Posterior vena cava (tissue), 2 donors: Measurements from ENCODE around the gene TTYH3. TPM values are rescaled to one million over a fixed set of nuclear protein-coding genes. Genes with fewer than 3 reads are reported as not detected.

Experiments used
- DNase-seq: peaks from one replicate; pipeline ENCODE4 v3.0.0-alpha.2; 2020; ENCODE audit warnings: low spot score
- intact Hi-C, 2 donors: fragments of 100-400 bp; cut with DNase I; formaldehyde crosslinking; loops; one replicate each; pipeline versions ENCODE4 v1.14.1 to v1.14.2; 2022 to 2023
- total RNA-seq, 2 donors: library from RNA; stranded (reverse); fragmentation: NEBNext Ultra II Directional; extraction: Animal tissue kit (Norgen Biotek cat#: 25700); gene quantifications; one replicate each; pipeline ENCODE4 v1.2.1, GENCODE V29; 2021
- donor health status: DM: yes; HTN: yes; CAD: no.
- donor health status: DM: yes; HTN: yes; CAD: no.

TTYH3 gene
- total RNA-seq, 2 donors from 2014 or later = 50.1 to 51.6 TPM

DNA sequence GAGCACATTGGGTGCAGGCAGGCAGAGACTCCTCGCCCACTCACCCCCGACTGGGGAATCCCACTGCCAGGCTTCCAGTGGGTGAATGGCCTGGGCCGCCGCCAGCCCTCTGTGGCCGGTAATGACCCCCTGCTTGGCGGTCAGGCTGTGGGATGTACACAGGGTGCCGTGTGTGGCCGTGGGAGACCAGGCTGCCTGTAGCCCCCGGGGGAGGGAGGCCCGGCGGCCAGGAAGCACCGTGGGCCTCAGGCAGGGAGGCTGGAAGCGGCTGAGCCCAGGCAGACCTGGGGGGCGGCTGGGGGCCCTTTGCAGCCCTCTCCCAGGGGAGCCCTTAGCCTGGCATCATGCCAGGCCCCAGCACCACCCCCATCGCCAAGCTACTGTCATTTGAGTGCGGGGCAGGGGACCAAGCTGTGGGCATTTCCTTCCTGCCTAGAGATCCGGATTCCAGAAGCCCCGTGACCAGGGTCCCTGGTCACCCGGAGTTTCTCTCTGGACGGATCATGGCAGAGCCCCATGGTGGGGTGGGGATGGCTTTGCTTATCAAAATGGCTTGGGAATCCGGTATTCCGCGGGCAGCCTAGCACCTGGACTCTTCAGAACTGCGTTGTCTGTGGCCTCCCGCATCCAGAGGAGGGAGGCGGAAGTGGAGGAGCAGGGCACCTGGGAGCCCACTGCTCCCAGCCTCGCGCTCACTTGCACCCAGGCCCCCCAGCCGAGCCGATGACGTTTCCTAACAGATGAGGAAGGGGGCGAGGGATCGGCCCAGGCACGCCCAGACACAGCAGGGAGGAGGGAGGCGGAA lies 1.1 kb downstream of the TTYH3 start:
- intact Hi-C loops = no loop called here
- peak; percentile 91 for DNase-seq

DNA sequence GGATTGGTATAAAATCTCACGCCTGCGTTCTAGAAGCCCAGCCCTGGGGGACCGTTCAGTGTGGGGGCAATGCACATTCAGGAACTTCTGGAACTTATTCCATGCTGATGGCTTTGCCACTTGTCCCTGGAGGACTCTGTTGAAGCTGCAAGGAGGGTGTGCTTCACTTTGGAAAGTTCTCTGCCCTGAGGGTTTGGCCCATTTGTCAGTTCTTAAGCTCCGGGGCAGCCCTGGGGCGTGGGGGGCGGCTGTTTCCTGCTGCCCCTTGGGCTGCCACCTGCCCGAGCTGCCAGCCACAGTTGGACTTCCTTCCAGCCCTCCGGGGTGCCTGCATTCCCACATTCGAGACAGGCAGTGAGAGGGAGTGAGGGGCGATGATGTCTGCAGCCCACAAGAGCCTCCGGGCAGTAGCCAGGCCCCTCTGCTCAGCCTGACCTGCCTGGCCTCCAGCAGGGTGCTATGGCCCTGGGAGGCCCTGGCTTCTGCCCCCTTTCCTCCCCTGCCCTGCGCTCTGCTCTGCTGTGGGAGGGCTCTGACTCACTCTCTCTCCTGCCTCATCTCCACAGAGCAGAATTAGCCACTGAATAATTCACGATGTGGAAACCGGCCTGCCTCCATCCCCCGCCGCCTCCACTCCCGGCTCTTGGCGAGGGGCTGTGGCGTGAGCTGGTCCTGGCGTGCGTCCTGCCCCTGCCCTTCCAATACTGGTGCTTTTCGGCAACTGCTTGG lies 1.9 kb downstream of the TTYH3 start:
- DNase-seq = peak; percentile 93
- intact Hi-C loops = no loop called here

DNA sequence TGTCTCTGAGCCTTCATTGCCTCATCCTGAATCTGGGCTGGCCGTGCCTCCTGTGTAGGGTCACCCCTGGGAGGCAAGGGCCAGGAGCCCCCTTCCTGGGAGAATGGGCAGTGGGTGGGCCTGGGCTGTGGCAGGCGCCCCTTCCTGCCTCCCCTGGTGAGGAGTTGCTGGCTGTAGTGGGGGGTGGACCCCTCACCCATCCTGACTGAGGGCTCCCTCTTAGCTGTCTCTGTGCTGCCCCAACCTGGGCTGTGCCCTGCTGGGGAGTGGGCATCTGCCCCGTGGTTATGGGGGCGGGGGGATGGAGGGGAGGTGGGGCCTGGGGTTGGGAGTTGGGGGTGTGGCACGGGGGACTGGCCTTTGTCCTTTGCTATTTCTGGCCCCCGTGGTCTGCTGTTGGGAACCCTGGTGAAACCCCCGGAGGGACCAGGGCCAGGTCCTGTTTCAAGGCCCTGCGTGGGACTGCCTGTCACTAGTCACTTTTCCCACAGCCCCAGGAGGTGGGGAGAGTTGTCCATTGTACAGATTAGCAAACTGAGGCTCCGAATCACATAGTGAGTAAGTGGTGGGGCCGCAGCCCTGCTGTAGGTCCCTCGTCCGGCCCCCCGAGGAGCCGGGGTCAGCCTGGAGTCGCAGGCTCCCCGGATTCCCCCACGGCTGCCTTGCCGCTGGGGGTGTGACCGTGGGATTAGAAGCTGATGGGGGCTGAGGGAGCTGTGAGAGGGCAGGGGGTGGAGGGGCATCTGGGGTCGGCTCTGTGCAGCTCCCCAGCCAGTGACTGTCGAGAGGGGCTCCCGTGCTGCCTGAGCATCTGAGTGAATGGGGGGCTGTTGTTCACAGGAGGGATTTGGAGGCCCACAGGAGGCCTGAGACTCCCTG lies 2.7 kb downstream of the TTYH3 start:
- intact Hi-C loops = no loop called here

GRCh38 chr7:2635148-2635668 lies 3.4 kb downstream of the TTYH3 start:
- intact Hi-C loops = no loop called here
- no peak for DNase-seq

More for the DNA sequence above, 2.7 kb downstream of the TTYH3 start:
- DNase-seq = no peak

DNA sequence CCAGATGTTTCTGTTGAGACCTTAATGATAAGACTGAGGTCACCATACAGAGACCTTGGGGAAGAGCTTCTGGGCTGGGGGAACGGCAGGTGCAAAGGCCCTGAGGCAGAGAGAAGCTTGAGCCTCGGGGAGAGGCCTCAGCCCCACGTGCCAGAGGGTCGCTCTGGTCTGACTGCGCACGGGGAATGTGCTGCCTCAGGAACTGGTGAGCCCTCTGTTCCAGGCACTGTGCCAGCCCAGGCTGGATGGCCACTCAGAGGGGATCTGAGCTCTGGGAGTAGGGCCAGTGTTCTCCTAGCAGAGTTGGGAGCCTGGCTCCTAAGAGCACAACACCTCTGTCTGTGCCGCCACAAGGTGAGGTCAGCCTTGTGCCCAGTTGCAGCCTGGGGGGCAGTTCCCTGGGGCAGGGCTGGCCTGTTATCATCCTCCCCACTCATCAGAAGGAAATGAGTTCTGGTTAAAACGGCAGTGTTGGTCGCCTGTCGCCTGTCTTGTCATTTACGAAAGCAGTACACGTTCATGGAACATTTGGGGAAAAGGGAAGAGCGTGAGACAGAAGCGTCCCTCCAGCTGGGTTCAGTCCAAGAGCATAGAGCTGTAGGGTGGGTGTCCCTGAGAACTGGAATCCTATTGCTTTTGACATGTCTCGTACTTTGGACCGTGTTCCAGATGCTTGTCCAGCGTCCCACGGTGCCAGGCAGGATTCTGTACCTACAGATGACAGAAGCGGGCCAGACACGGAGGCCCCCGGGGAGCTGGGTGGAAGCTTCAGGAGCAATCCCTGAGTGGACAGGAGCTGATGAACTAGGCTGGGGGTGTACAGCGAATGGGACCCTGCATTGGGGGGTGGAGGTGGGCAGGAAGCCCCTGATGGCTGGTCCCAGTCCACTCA lies 4.3 kb downstream of the TTYH3 start:
- DNase-seq = peak; percentile 81
- intact Hi-C loops = no loop called here

DNA sequence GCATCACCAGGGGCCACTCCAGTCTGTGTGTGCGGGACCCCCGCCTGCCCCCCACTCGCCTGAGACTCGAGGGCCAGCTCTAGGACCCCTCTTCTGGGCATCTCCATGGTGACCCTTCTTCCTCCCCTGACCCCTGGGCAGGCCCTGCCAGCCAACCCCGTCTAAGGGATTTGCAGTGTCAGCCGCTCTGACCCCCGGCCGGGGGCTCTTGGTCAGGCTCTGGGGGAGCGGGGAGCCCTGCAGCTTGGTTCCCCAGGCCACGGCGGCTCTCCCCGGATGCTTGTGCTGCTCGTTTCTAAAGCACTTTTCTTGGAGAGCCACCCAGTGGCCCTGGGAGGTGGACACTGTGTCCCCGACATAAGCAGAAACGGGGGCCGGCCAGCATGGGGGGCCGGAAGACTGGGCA lies 5.3 kb downstream of the TTYH3 start:
- peak; percentile 79 for DNase-seq
- intact Hi-C loops = no loop called here

DNA sequence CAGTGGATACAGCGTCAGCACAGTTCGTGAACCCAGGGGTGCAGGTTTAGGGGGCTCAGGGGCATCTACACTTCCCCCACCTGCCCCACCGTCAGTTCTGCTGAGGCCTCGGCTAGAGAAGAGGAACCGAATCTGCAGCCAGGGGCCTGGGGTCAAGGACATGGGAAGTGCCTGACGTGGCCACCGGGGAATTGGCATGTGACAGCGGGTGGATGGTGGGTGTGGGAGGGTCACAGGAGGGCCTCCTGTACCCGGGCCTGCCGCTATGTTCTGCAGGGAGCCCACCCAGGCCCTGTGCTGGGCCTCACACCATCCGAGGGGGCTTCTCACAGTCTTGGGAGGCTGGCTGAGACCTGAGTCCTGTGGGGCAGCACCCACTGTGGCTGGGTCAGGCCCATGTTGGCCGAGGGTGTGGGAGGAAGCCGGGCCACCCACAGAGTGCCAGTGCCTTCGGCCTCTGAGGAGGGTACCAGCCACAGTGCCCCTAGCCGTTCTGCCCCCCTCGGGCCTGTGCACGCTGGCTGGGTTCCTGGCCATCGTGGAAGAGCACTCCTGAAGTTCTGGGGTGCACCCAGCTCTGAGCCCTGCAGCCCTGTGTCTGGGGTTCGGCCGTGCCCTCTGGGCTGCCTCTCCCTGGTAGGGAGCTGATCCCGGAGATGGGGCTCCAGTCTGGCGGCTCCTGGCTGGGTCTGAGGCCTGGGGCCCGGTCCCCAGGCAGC lies 5.9 kb downstream of the TTYH3 start:
- DNase-seq = peak; percentile 92
- intact Hi-C loops = no loop called here

DNA sequence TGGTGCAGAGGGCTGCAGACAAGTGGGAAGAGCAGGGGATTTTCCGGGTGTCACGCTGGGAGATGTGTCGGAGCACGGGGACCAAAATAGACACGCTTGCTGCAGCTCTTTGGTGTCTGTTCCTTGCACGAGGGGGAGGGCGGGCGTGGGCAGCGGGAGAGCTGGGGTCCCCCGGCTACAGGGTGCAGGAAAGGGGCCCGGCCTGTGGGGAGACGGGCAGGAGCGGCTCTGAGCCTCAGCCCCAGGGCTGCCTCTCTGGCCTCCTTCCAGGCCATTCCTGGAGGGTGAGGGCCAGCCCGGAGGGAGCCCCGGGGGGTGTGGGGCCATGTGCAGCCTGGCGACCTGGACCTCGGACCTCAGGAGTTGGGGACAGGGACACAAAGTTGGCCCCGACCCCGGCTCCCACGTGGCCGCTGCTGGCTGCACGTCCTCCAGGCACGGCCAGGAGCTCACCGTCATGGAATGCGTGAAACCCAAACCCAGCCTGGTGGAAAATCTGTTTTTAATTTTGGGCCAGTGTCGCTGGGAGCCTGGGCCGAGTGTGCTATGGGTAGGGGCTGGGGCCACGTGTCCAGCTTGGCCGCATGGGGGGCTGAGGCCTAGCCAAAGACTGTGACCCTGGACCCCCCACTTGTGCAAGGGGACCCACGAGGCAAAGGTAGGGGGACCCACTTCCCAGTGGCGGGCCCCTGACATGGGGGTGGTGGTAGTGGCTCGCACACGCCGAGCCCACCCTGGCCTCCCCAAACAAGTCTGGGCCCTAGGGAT lies 6.6 kb downstream of the TTYH3 start:
- intact Hi-C loops = no loop called here
- peak; percentile 85 for DNase-seq

- DNase-seq = no peak
- intact Hi-C loops = no loop called here
Observed at GRCh38 chr7:2639181-2639681, 7.4 kb downstream of the TTYH3 start.

- intact Hi-C loops = no loop called here
Observed at GRCh38 chr7:2639695-2640481, 8.1 kb downstream of the TTYH3 start.

GRCh38 chr7:2640482-2640830 lies 8.7 kb downstream of the TTYH3 start:
- intact Hi-C loops = no loop called here
- DNase-seq = peak; percentile 80

More at GRCh38 chr7:2639695-2640481, 8.1 kb downstream of the TTYH3 start:
- peak; percentile 79 for DNase-seq

DNA sequence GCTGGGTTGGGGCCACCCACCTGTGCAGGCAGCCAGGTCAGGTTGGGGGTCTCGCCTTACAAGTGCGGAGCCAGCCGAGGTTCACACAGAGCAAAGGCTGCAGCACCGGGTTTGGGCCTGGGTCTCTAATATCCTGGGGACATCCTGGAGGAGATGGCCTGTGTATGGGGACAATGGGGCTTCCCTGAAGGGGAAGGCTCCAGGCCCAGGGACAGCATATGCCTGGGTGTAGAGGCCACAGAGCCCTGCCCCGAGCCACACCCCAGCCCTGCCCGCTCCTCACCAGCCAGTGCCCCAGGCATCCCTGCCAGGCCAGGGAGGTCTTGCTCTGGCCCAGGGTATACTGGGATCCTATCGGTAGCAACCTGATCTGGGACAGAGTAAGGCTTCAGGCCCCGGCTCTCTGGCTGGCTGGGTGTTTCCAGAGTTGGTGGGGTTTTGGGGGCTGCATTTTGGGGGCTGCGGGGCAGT lies 9.1 kb downstream of the TTYH3 start:
- DNase-seq = peak; percentile 84
- intact Hi-C loops = no loop called here

DNA sequence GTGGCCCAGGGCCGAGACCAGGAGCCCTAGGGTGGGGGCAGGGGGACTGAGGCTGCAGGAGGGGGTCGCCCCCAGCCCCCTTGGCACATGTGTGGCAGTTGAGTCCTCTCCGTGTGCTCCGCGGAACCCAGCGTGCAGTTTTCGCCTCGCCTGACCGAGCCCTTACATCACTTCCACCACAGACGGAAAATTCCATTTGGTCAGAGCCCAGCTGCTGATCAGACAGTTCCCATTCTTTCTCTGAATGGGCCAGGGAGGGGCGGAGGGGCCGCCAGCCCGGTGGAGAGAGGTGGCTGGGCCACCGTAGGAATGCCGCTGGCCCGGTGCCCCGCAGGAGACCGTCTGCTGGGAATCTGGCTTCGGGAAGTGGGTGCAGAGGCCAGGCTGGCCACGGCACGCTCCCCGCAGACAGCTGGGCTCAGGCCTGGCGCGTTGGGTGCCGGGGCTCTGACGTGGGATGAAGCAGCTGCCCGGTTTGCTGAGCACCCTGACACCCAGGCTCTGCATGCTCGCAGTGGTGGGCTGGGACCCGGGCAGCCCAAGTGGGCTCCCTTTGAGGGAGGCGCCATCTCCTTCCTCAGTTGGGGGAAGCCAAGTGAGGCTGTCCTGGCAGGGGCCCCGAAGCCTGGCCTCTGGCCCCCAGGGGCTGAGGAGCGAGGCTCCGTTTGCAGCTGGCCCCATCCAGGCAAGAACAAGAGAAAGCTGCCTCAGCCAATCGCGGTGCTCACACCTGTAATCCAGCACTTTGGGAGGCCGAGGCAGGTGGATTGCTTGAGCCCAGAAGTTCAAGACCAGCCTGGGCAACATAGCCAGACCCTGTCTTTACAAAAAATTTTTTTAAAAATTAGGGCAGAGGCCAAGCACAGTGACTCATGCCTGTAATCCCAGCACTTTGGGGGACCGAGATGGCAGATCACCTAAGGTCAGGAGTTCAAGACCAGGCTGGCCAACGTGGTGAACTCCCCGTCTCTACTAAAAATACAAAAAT lies 9.9 kb downstream of the TTYH3 start:
- intact Hi-C loops = no loop called here
- DNase-seq = peak; percentile 96

DNA sequence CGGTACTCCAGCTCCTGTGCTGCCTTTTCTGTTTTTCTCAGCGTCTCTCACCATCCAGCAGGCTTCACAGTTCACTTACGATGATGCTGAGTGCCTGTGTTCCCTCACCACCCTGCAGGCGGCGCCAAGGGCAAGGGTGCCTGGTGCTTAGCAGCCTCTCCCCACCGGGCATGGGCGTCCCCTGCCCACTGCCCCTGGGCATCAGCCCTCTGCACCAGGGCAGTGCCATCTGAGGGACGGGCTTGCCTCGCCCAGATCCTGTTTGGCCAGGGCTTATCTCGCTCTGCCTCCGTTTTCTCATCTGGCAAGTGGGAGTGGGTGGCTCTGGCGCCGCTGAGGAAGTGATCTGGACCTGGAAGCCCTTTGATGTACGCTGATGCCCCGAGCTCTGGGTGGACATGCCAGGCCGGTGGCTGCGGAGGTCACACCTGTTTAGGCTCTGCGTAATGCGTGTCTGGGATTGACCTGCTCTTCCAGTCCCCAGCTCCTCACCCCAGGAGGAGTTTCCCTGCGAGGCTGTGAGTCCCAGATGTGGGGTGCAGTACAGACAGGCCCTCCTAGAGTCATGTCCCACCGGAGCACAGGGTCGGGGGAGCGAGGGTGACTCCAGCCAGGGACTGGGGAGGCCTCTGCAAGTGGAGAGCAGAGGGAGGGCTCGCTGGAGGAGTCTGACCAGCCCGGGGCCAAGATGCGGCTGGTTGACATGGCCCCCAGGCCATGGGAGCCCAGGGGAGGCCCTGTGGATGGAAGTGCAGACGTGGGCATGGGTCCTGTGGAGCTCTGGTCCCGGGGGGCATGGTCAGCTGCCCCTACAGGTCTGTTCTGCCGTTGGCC lies 11.8 kb downstream of the TTYH3 start:
- DNase-seq = no peak
- intact Hi-C loops = no loop called here
